ENCODE measurements around the gene SPINK4. TPM values are rescaled to one million over a fixed set of nuclear protein-coding genes. Genes with fewer than 3 reads are reported as not detected.
A peak's percentile ranks its signal among the peaks of the same experiment; 100 is the strongest.

The SPINK4 gene
- total RNA-seq, 1 experiment from 2014 or later = not detected

- DNase-seq (ENCODE audit: low read depth) = no peak
Observed at GRCh38 chr9:33256236-33256635, 16.3 kb downstream of the SPINK4 start.

- DNase-seq (ENCODE audit: low read depth) = no peak
Observed at GRCh38 chr9:33257276-33257675, 17.3 kb downstream of the SPINK4 start.

GRCh38 chr9:33260372-33260771 is 20.4 kb downstream of the SPINK4 start:
- DNase-seq (ENCODE audit: low read depth) = no peak

GRCh38 chr9:33263131-33264002 is 23.4 kb downstream of the SPINK4 start:
- peak; percentile 22 for DNase-seq (ENCODE audit: low read depth)

- peak; percentile 27 for DNase-seq (ENCODE audit: low read depth)
Observed at GRCh38 chr9:33264003-33264472, 24.1 kb downstream of the SPINK4 start.

- peak; percentile 98 for DNase-seq (ENCODE audit: low read depth)
Observed at GRCh38 chr9:33264473-33265177, 24.7 kb downstream of the SPINK4 start, which contains the start of the genes BAG1 and CHMP5. BAG1 (minus strand) TSS chr9:33264708. CHMP5 (plus strand) TSS chr9:33265049; CDS start chr9:33265079, 30 bp downstream.

GRCh38 chr9:33265211-33265865 is 25.4 kb downstream of the SPINK4 start:
- no peak for DNase-seq (ENCODE audit: low read depth)

- DNase-seq (ENCODE audit: low read depth) = no peak
Observed at GRCh38 chr9:33267151-33267767, 27.3 kb downstream of the SPINK4 start.

GRCh38 chr9:33270146-33270545 is 30.2 kb downstream of the SPINK4 start:
- no peak for DNase-seq (ENCODE audit: low read depth)

GRCh38 chr9:33272061-33272460 is 32.1 kb downstream of the SPINK4 start:
- DNase-seq (ENCODE audit: low read depth) = no peak

- DNase-seq (ENCODE audit: low read depth) = no peak
Observed at GRCh38 chr9:33273266-33273971, 33.5 kb downstream of the SPINK4 start.

GRCh38 chr9:33273972-33274328 is 34.0 kb downstream of the SPINK4 start:
- DNase-seq (ENCODE audit: low read depth) = no peak

GRCh38 chr9:33277484-33277883 is 37.5 kb downstream of the SPINK4 start:
- DNase-seq (ENCODE audit: low read depth) = no peak

- DNase-seq (ENCODE audit: low read depth) = no peak
Observed at GRCh38 chr9:33285502-33285901, 45.5 kb downstream of the SPINK4 start.

GRCh38 chr9:33287087-33287490 is 47.1 kb downstream of the SPINK4 start:
- DNase-seq (ENCODE audit: low read depth) = peak; percentile 60

GRCh38 chr9:33288235-33288634 is 48.3 kb downstream of the SPINK4 start:
- DNase-seq (ENCODE audit: low read depth) = no peak

GRCh38 chr9:33288828-33289483 is 49.0 kb downstream of the SPINK4 start:
- DNase-seq (ENCODE audit: low read depth) = no peak

- peak; percentile 15 for DNase-seq (ENCODE audit: low read depth)
Observed at GRCh38 chr9:33289496-33289895, 49.5 kb downstream of the SPINK4 start.

- DNase-seq (ENCODE audit: low read depth) = no peak
Observed at GRCh38 chr9:33289936-33290246, 49.9 kb downstream of the SPINK4 start.

GRCh38 chr9:33290247-33291030 is 50.5 kb downstream of the SPINK4 start, which contains the start of gene NFX1:
NFX1 (plus strand) TSS chr9:33290516; CDS start chr9:33290573, 57 bp downstream.
- peak; percentile 97 for DNase-seq (ENCODE audit: low read depth)
